ENCODE measurements around the gene LTN1. TPM values are rescaled to one million over a fixed set of nuclear protein-coding genes. Genes with fewer than 3 reads are reported as not detected.

LTN1 gene
- total and polyA plus RNA-seq, 2 donors (not counting 1 experiment from before 2014, with no cell fraction given): 6.6 to 30.1 TPM

DNA sequence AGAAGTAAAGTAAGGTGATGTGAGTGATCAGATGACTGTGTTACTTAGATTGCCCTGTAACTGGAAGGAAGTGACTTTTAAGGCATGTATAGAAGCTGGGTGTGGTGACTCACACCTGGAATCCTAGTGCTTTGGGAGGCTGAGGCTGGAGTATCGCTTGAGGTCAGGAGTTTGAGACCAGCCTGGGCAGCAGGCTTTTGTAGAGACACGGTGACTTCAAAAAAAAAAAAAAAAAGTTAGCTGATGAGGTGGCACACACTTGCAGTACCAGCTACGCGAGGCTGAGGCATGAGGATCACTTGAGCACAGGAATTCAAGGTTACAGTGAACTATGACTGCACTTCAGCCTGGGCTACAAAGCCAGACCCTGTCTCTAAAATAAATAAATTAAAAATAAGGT is 29.5 kb upstream of the LTN1 start:
- Histone ChIP-seq H3K9ac (ENCODE audit: low read length) (no peak overlapping the region), H4K20me1 (ENCODE audit: control insufficient read depth, insufficient read depth, low read length, poor library complexity, severe bottlenecking) (no peaks in the 10 kb centered on the region), H3K4me2 (replicated peaks; ENCODE audit: low read depth, low read length, poor library complexity, severe bottlenecking) (no peak overlapping the region), H2AFZ (ENCODE audit: insufficient read depth, low read depth, low read length, poor library complexity, severe bottlenecking) (no peak overlapping the region), H3K9me3 (ENCODE audit: control extremely low read depth in 1 of 3, control insufficient read depth in 2 of 3, insufficient read depth in 1 of 3, low read length in 2 of 3) (peaks cover 0 to 4% (median 0%) of the 10 kb centered on the region in 3 donors), H3K27me3 (replicated peaks in 1 of 4; ENCODE audit: control extremely low read depth in 1 of 4, control insufficient read depth in 3 of 4, insufficient read depth in 4 of 4, low read length in 3 of 4) (no peaks in the 10 kb centered on the region), H3K36me3 (replicated peaks in 1 of 2; ENCODE audit: control extremely low read depth in 1 of 2, control insufficient read depth in 1 of 2, extremely low read depth in 1 of 2, insufficient read depth in 2 of 2, low read length in 1 of 2) (no peaks in the 10 kb centered on the region), H3K27ac (ENCODE audit: low read length in 2 of 2) (no peak overlapping the region), H3K4me3 (ENCODE audit: control extremely low read depth in 1 of 5, extremely low read depth in 1 of 5, insufficient read depth in 1 of 5, low read depth in 2 of 5, low read length in 4 of 5) (no peak overlapping the region), H3K79me2 (ENCODE audit: control insufficient read depth, insufficient read depth, low read length) (peaks cover 55% of the 10 kb centered on the region), H3K4me1 (ENCODE audit: control insufficient read depth in 2 of 2, insufficient read depth in 2 of 2, low read length in 2 of 2) (peaks cover 26 to 32% of the 10 kb centered on the region in 2 donors)
- Mint-ChIP-seq H3K4me3 (no peak overlapping the region), H3K4me1 (peaks cover 46% of the 10 kb centered on the region), H3K27ac (peak overlapping the region; percentile 32), H3K27me3 (no peaks in the 10 kb centered on the region), H3K9me3 (ENCODE audit: insufficient read depth) (no peaks in the 10 kb centered on the region)
- DNase-seq (no peak), ATAC-seq (ENCODE audit: low read depth) (no peak)
- intact Hi-C loops (cut with micrococcal nuclease): no loop called here
- POLR2A ChIA-PET: interaction anchor here (0.7 to 1.8 kb wide), 3 partner anchors 20 to 387 kb away, joined by 3 to 7 read pairs (median 3); no protein-coding TSS in a partner anchor
- CTCF ChIA-PET: interaction anchor here (4.0 kb wide), 1 partner anchor 29 kb away, joined by 23 read pairs; the partner anchor contains the start of gene LTN1
- 100% methylated on average over 2 of the region's 4 CpGs for WGBS (ENCODE audit: insufficient coverage)
- no peak for TF ChIP-seq EZH2 (IDR thresholded peaks at IDR 0.05; ENCODE audit: borderline replicate concordance, insufficient read depth, low read depth, low read length, poor library complexity, severe bottlenecking)
- TF ChIP-seq, protein P1, sequence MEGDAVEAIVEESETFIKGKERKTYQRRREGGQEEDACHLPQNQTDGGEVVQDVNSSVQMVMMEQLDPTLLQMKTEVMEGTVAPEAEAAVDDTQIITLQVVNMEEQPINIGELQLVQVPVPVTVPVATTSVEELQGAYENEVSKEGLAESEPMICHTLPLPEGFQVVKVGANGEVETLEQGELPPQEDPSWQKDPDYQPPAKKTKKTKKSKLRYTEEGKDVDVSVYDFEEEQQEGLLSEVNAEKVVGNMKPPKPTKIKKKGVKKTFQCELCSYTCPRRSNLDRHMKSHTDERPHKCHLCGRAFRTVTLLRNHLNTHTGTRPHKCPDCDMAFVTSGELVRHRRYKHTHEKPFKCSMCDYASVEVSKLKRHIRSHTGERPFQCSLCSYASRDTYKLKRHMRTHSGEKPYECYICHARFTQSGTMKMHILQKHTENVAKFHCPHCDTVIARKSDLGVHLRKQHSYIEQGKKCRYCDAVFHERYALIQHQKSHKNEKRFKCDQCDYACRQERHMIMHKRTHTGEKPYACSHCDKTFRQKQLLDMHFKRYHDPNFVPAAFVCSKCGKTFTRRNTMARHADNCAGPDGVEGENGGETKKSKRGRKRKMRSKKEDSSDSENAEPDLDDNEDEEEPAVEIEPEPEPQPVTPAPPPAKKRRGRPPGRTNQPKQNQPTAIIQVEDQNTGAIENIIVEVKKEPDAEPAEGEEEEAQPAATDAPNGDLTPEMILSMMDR (IDR thresholded peaks at IDR 0.05): no peak

GRCh38 chr21:29018540-29018939 is 25.9 kb upstream of the LTN1 start:
- H2AFZ ChIP-seq (ENCODE audit: insufficient read depth, low read depth, low read length, poor library complexity, severe bottlenecking): peak overlapping the region; percentile 83
- H3K9me3 Mint-ChIP-seq (ENCODE audit: insufficient read depth): no peaks in the 10 kb centered on the region
- ChIA-PET POLR2A (interaction anchor here (0.9 to 1.8 kb wide), 6 partner anchors 13 to 281 kb away, joined by 4 to 22 read pairs (median 8); partner anchors contain the start of genes CCT8 and LTN1), CTCF (interaction anchor here (0.7 to 2.7 kb wide), 5 partner anchors 9 to 56 kb away, joined by 3 to 16 read pairs (median 4); no protein-coding TSS in a partner anchor)
- peak overlapping the region; percentile 77 for H3K9ac ChIP-seq (ENCODE audit: low read length)
- 28% methylated on average over 6 of the region's 12 CpGs for WGBS (ENCODE audit: insufficient coverage)
- H3K9me3 ChIP-seq (ENCODE audit: control extremely low read depth in 1 of 3, control insufficient read depth in 2 of 3, insufficient read depth in 1 of 3, low read length in 2 of 3): no peaks in the 10 kb centered on the region
- peak overlapping the region; percentile 96 for H3K27ac Mint-ChIP-seq
- DNase-seq: no peak
- peak overlapping the region; percentile 95 for H3K4me3 Mint-ChIP-seq
- H3K27me3 ChIP-seq (replicated peaks in 1 of 4; ENCODE audit: control extremely low read depth in 1 of 4, control insufficient read depth in 3 of 4, insufficient read depth in 4 of 4, low read length in 3 of 4): no peaks in the 10 kb centered on the region
- peaks cover 36% of the 10 kb centered on the region for H3K79me2 ChIP-seq (ENCODE audit: control insufficient read depth, insufficient read depth, low read length)
- intact Hi-C loops (cut with micrococcal nuclease): no loop called here
- ATAC-seq (ENCODE audit: low read depth): no peak
- peak overlapping the region; percentile 73 to 92 for H3K27ac ChIP-seq (ENCODE audit: low read length in 2 of 2)
- TF ChIP-seq EZH2 (IDR thresholded peaks at IDR 0.05; ENCODE audit: borderline replicate concordance, insufficient read depth, low read depth, low read length, poor library complexity, severe bottlenecking): no peak
- TF ChIP-seq, protein P1 (IDR thresholded peaks at IDR 0.05): no peak
- no peaks in the 10 kb centered on the region for H4K20me1 ChIP-seq (ENCODE audit: control insufficient read depth, insufficient read depth, low read length, poor library complexity, severe bottlenecking)
- peak overlapping the region; percentile 74 to 91 (median 81) for H3K4me3 ChIP-seq (ENCODE audit: control extremely low read depth in 1 of 5, extremely low read depth in 1 of 5, insufficient read depth in 1 of 5, low read depth in 2 of 5, low read length in 4 of 5)
- no peaks in the 10 kb centered on the region for H3K36me3 ChIP-seq (replicated peaks in 1 of 2; ENCODE audit: control extremely low read depth in 1 of 2, control insufficient read depth in 1 of 2, extremely low read depth in 1 of 2, insufficient read depth in 2 of 2, low read length in 1 of 2)
- peak overlapping the region; percentile 85 for H3K4me2 ChIP-seq (replicated peaks; ENCODE audit: low read depth, low read length, poor library complexity, severe bottlenecking)
- peaks cover 14 to 18% of the 10 kb centered on the region in 2 donors for H3K4me1 ChIP-seq (ENCODE audit: control insufficient read depth in 2 of 2, insufficient read depth in 2 of 2, low read length in 2 of 2)
- peaks cover 22% of the 10 kb centered on the region for H3K4me1 Mint-ChIP-seq
- H3K27me3 Mint-ChIP-seq: no peaks in the 10 kb centered on the region
